ENCODE results near the gene CDH12.
"Not testable (repeated sequence)": the region's sequence is repeated elsewhere in the genome, so short reads cannot be mapped to it uniquely, and the experiment has no call there.

The CDH12 gene

DNA sequence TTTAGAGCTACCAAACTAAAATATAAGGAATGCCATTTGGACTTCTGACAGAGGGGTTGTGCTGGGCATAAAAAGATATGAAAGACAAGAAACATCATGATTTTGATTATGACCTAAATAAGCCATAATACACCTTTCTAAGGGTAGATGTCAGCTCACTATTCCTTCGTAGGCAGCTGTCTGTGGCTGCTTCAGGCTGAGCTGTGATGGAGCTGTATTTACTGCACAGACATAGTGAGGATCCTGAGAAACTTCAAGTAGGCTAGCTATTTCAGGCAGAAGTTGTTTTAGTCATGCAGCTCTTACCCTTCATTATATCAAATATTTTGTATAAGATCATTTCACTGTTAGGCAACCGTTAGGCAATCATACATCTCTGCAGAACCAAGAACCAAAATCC, 511.7 kb downstream of the CDH12 start:
- no peak overlapping the region for H3K27ac ChIP-seq (ENCODE audit: low read length)
- no peaks in the 10 kb centered on the region for H3K4me1 ChIP-seq (ENCODE audit: insufficient read depth, low read length)
- H3K9ac ChIP-seq (ENCODE audit: low read depth, low read length): no peak overlapping the region
- no peak overlapping the region for H3K4me3 ChIP-seq (ENCODE audit: low read length)
- no peaks in the 10 kb centered on the region for H3K27me3 ChIP-seq (ENCODE audit: insufficient read depth, low read length)
- H3K9me3 ChIP-seq (ENCODE audit: insufficient read depth, low read depth, low read length): peaks cover 11% of the 10 kb centered on the region
- H3K36me3 ChIP-seq (ENCODE audit: insufficient read depth, low read depth, low read length): no peaks in the 10 kb centered on the region

GRCh38 chr5:22332949-22333348, 520.2 kb downstream of the CDH12 start:
- H3K27ac ChIP-seq (ENCODE audit: low read length); H3K4me1 ChIP-seq (ENCODE audit: insufficient read depth, low read length); H3K9ac ChIP-seq (ENCODE audit: low read depth, low read length); H3K27me3 ChIP-seq (ENCODE audit: insufficient read depth, low read length); H3K36me3 ChIP-seq (ENCODE audit: insufficient read depth, low read depth, low read length); H3K4me3 ChIP-seq (ENCODE audit: low read length): not testable (repeated sequence)
- peaks cover 23% of the 10 kb centered on the region for H3K9me3 ChIP-seq (ENCODE audit: insufficient read depth, low read depth, low read length)

DNA sequence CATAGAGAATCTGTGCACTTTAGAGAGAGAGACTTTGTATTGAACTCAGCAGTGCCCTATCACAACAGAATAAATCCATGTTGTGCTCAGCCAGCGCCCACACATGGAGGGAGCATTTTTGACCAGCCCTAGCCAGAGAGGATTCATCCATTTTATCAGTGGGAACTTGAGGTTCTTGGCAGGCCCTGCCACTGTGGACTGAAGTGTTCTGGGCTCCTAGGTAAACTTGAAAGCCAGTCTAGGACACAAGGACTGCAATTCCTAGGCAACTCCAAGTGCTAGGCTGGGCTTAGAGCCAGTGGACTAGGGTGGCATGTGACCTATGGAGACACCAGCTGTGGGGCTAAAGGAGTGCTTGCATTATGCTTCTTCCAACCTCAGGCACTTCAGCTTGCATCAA, 523.5 kb downstream of the CDH12 start:
- Histone ChIP-seq H3K4me1 (ENCODE audit: insufficient read depth, low read length) (no peaks in the 10 kb centered on the region), H3K27ac (ENCODE audit: low read length) (no peak overlapping the region), H3K36me3 (ENCODE audit: insufficient read depth, low read depth, low read length) (no peaks in the 10 kb centered on the region), H3K9me3 (ENCODE audit: insufficient read depth, low read depth, low read length) (peaks cover 4% of the 10 kb centered on the region; the same call in 1 of the 2 replicates), H3K4me3 (ENCODE audit: low read length) (no peak overlapping the region), H3K9ac (ENCODE audit: low read depth, low read length) (no peak overlapping the region), H3K27me3 (ENCODE audit: insufficient read depth, low read length) (no peaks in the 10 kb centered on the region)

DNA sequence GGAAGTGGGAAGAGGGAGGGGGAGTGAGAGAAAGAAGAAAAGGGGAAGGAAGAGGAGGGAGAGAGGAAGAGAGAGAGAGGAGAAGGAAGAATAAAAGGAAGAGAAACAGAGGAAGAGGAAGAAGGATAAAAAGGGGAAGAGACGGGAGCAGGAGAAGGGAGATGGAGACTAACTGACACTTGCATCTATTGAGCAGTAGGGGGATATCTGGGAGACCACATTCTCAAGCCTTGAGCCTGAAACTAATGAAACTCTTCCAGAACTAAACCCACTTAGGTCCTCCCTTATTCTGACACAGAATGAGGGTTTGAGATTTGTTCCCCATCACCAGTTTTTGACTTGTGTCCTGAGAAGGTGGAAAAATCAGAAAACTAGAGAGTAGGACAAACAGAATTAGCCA, 533.3 kb downstream of the CDH12 start:
- Histone ChIP-seq H3K9me3 (ENCODE audit: insufficient read depth, low read depth, low read length) (no peaks in the 10 kb centered on the region), H3K4me1 (ENCODE audit: insufficient read depth, low read length) (no peaks in the 10 kb centered on the region), H3K4me3 (ENCODE audit: low read length) (no peak overlapping the region), H3K9ac (ENCODE audit: low read depth, low read length) (no peak overlapping the region), H3K27ac (ENCODE audit: low read length) (no peak overlapping the region), H3K36me3 (ENCODE audit: insufficient read depth, low read depth, low read length) (no peaks in the 10 kb centered on the region), H3K27me3 (ENCODE audit: insufficient read depth, low read length) (no peaks in the 10 kb centered on the region)

- Histone ChIP-seq H3K27ac (ENCODE audit: low read length) (no peak overlapping the region), H3K27me3 (ENCODE audit: insufficient read depth, low read length) (no peaks in the 10 kb centered on the region), H3K4me1 (ENCODE audit: insufficient read depth, low read length) (no peaks in the 10 kb centered on the region), H3K9me3 (ENCODE audit: insufficient read depth, low read depth, low read length) (no peaks in the 10 kb centered on the region), H3K36me3 (ENCODE audit: insufficient read depth, low read depth, low read length) (no peaks in the 10 kb centered on the region), H3K4me3 (ENCODE audit: low read length) (no peak overlapping the region), H3K9ac (ENCODE audit: low read depth, low read length) (no peak overlapping the region)
These were observed 536.9 kb downstream of the CDH12 start for GRCh38 chr5:22316294-22316693.

DNA sequence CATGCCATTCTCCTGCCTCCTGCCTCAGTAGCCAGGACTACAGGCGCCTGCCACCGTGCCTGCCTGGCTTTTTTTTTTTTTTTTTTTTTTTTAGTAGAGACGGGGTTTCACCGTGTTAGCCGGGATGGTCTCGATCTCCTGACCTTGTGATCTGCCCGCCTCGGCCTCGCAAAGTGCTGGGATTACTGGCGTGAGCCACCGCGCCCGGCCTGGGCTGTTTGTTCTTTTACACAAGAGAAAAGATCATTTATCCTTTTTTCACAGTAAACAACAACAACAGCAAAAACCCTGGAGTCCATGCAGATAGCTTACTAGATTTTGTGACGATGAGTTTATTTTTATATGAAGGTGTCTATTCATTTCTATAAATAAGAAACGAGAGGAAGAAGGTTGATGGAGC, 538.1 kb downstream of the CDH12 start:
- not testable (repeated sequence) for H3K4me3 ChIP-seq (ENCODE audit: low read length); H3K27ac ChIP-seq (ENCODE audit: low read length); H3K27me3 ChIP-seq (ENCODE audit: insufficient read depth, low read length); H3K36me3 ChIP-seq (ENCODE audit: insufficient read depth, low read depth, low read length); H3K9me3 ChIP-seq (ENCODE audit: insufficient read depth, low read depth, low read length); H3K4me1 ChIP-seq (ENCODE audit: insufficient read depth, low read length); H3K9ac ChIP-seq (ENCODE audit: low read depth, low read length)

- Histone ChIP-seq H3K4me3 (ENCODE audit: low read length) (no peak overlapping the region), H3K36me3 (ENCODE audit: insufficient read depth, low read depth, low read length) (no peaks in the 10 kb centered on the region), H3K27me3 (ENCODE audit: insufficient read depth, low read length) (no peaks in the 10 kb centered on the region), H3K4me1 (ENCODE audit: insufficient read depth, low read length) (no peaks in the 10 kb centered on the region), H3K27ac (ENCODE audit: low read length) (no peak overlapping the region), H3K9ac (ENCODE audit: low read depth, low read length) (no peak overlapping the region), H3K9me3 (ENCODE audit: insufficient read depth, low read depth, low read length) (no peaks in the 10 kb centered on the region)
These were observed 538.6 kb downstream of the CDH12 start for GRCh38 chr5:22314548-22314947.

GRCh38 chr5:22306011-22306410, 547.1 kb downstream of the CDH12 start:
- Histone ChIP-seq H3K9me3 (ENCODE audit: insufficient read depth, low read depth, low read length) (no peaks in the 10 kb centered on the region), H3K9ac (ENCODE audit: low read depth, low read length) (no peak overlapping the region), H3K27ac (ENCODE audit: low read length) (no peak overlapping the region), H3K36me3 (ENCODE audit: insufficient read depth, low read depth, low read length) (no peaks in the 10 kb centered on the region), H3K27me3 (ENCODE audit: insufficient read depth, low read length) (no peaks in the 10 kb centered on the region), H3K4me3 (ENCODE audit: low read length) (no peak overlapping the region), H3K4me1 (ENCODE audit: insufficient read depth, low read length) (no peaks in the 10 kb centered on the region)

DNA sequence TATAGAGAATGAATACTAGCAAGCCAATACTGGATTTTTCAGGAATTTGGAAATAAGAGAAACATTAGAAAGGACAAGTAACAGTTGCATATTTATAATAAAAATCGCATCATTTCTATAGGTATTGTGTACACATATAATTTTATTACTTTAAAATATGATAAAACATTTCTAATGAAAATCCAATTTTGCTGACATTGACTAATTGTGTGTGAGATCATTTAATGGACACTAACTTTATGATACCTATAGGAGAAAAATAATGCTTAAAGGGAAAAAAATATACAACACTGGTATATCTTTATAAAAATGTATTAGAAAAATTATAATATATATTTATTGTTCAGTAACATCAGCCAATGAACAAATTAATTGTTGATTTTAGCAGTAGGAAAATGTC, 557.3 kb downstream of the CDH12 start:
- no peaks in the 10 kb centered on the region for H3K36me3 ChIP-seq (ENCODE audit: insufficient read depth, low read depth, low read length)
- no peak overlapping the region for H3K9ac ChIP-seq (ENCODE audit: low read depth, low read length)
- peaks cover 21% of the 10 kb centered on the region for H3K9me3 ChIP-seq (ENCODE audit: insufficient read depth, low read depth, low read length)
- H3K4me1 ChIP-seq (ENCODE audit: insufficient read depth, low read length): no peaks in the 10 kb centered on the region
- no peaks in the 10 kb centered on the region for H3K27me3 ChIP-seq (ENCODE audit: insufficient read depth, low read length)
- no peak overlapping the region for H3K4me3 ChIP-seq (ENCODE audit: low read length)
- no peak overlapping the region for H3K27ac ChIP-seq (ENCODE audit: low read length)

DNA sequence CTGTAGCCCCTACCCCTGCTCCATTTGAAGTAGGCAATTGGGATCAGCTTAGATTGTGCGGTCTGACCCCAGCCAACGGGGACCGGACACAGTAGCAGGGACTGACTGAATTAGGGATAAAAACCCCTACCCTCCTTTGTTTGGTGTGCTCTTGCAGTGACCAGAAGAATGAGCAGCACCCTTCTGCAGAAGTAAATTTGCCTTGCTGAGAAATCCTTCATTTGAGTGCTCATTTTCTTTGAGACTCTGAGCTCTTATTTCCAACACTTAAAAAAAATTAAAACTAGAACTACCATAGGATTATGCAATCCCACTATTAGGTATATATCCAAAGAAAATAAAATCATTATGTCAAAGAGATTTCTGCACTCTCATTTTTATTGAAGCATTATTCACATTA, 560.0 kb downstream of the CDH12 start:
- Histone ChIP-seq H3K4me3 (ENCODE audit: low read length) (no peak overlapping the region), H3K27ac (ENCODE audit: low read length) (no peak overlapping the region), H3K9me3 (ENCODE audit: insufficient read depth, low read depth, low read length) (peaks cover 27% of the 10 kb centered on the region), H3K4me1 (ENCODE audit: insufficient read depth, low read length) (no peaks in the 10 kb centered on the region), H3K36me3 (ENCODE audit: insufficient read depth, low read depth, low read length) (no peaks in the 10 kb centered on the region), H3K9ac (ENCODE audit: low read depth, low read length) (no peak overlapping the region), H3K27me3 (ENCODE audit: insufficient read depth, low read length) (no peaks in the 10 kb centered on the region)

GRCh38 chr5:22278164-22278563, 575.0 kb downstream of the CDH12 start:
- no peaks in the 10 kb centered on the region for H3K4me1 ChIP-seq (ENCODE audit: insufficient read depth, low read length)
- no peak overlapping the region for H3K4me3 ChIP-seq (ENCODE audit: low read length)
- H3K9ac ChIP-seq (ENCODE audit: low read depth, low read length): no peak overlapping the region
- H3K36me3 ChIP-seq (ENCODE audit: insufficient read depth, low read depth, low read length): no peaks in the 10 kb centered on the region
- no peaks in the 10 kb centered on the region for H3K9me3 ChIP-seq (ENCODE audit: insufficient read depth, low read depth, low read length)
- H3K27me3 ChIP-seq (ENCODE audit: insufficient read depth, low read length): no peaks in the 10 kb centered on the region
- H3K27ac ChIP-seq (ENCODE audit: low read length): no peak overlapping the region

- H3K4me1 ChIP-seq (ENCODE audit: insufficient read depth, low read length): no peaks in the 10 kb centered on the region
- H3K9me3 ChIP-seq (ENCODE audit: insufficient read depth, low read depth, low read length): no peaks in the 10 kb centered on the region
These were observed 576.1 kb downstream of the CDH12 start for GRCh38 chr5:22277006-22277405.

GRCh38 chr5:22265855-22266254, 587.3 kb downstream of the CDH12 start:
- H3K9me3 ChIP-seq (ENCODE audit: insufficient read depth, low read depth, low read length); H3K4me1 ChIP-seq (ENCODE audit: insufficient read depth, low read length); H3K9ac ChIP-seq (ENCODE audit: low read depth, low read length); H3K36me3 ChIP-seq (ENCODE audit: insufficient read depth, low read depth, low read length); H3K27ac ChIP-seq (ENCODE audit: low read length); H3K4me3 ChIP-seq (ENCODE audit: low read length); H3K27me3 ChIP-seq (ENCODE audit: insufficient read depth, low read length): not testable (repeated sequence)

More at GRCh38 chr5:22277006-22277405, 576.1 kb downstream of the CDH12 start:
- no peak overlapping the region for H3K9ac ChIP-seq (ENCODE audit: low read depth, low read length)
- H3K27ac ChIP-seq (ENCODE audit: low read length): no peak overlapping the region
- H3K4me3 ChIP-seq (ENCODE audit: low read length): no peak overlapping the region
- H3K36me3 ChIP-seq (ENCODE audit: insufficient read depth, low read depth, low read length): no peaks in the 10 kb centered on the region
- H3K27me3 ChIP-seq (ENCODE audit: insufficient read depth, low read length): no peaks in the 10 kb centered on the region
